HPDE6-E6E7 (cell line): Measurements from ENCODE around the gene GPLD1.
A peak's percentile ranks its signal among the peaks of the same experiment; 100 is the strongest.
"Not testable (repeated sequence)": the region's sequence is repeated elsewhere in the genome, so short reads cannot be mapped to it uniquely, and the experiment has no call there.

Experiments used
- DNase-seq: peaks from one replicate; pipeline ENCODE4 v3.0.0; 2011; ENCODE audit warnings: missing footprints; ENCODE audit errors: extremely low spot score

GPLD1 gene

GRCh38 chr6:24454452-24454851 lies 34.9 kb downstream of the GPLD1 start:
- DNase-seq: no peak

- no peak for DNase-seq
Measured at GRCh38 chr6:24453921-24454320, 35.5 kb downstream of the GPLD1 start.

- DNase-seq: no peak
Measured at GRCh38 chr6:24451581-24452388, 37.6 kb downstream of the GPLD1 start.

GRCh38 chr6:24448828-24449525 lies 40.4 kb downstream of the GPLD1 start:
- DNase-seq: peak; percentile 29

- DNase-seq: no peak
Measured at GRCh38 chr6:24448396-24448795, 41.0 kb downstream of the GPLD1 start.

GRCh38 chr6:24446670-24447069 lies 42.7 kb downstream of the GPLD1 start:
- DNase-seq: no peak

- DNase-seq: no peak
Measured at GRCh38 chr6:24445704-24446103, 43.7 kb downstream of the GPLD1 start.

- DNase-seq: no peak
Measured at GRCh38 chr6:24444588-24444987, 44.8 kb downstream of the GPLD1 start.

- DNase-seq: no peak
Measured at GRCh38 chr6:24441599-24441904, 47.8 kb downstream of the GPLD1 start.

GRCh38 chr6:24440897-24441598 lies 48.3 kb downstream of the GPLD1 start:
- DNase-seq: no peak

GRCh38 chr6:24439858-24440539 lies 49.4 kb downstream of the GPLD1 start:
- no peak for DNase-seq

GRCh38 chr6:24436979-24437378 lies 52.4 kb downstream of the GPLD1 start:
- no peak for DNase-seq

GRCh38 chr6:24432611-24433010 lies 56.8 kb downstream of the GPLD1 start:
- DNase-seq: no peak

- no peak for DNase-seq
Measured at GRCh38 chr6:24431045-24431451, 58.3 kb downstream of the GPLD1 start.

GRCh38 chr6:24430086-24430485 lies 59.3 kb downstream of the GPLD1 start:
- DNase-seq: no peak

GRCh38 chr6:24429146-24429545 lies 60.2 kb downstream of the GPLD1 start:
- no peak for DNase-seq

GRCh38 chr6:24428615-24429014 lies 60.8 kb downstream of the GPLD1 start:
- peak; percentile 57 for DNase-seq

- DNase-seq: no peak
Measured at GRCh38 chr6:24426729-24427446, 62.5 kb downstream of the GPLD1 start.

GRCh38 chr6:24425091-24425490 lies 64.3 kb downstream of the GPLD1 start:
- DNase-seq: no peak

- no peak for DNase-seq
Measured at GRCh38 chr6:24419526-24419925, 69.9 kb downstream of the GPLD1 start.

- DNase-seq: no peak
Measured at GRCh38 chr6:24415753-24416152, 73.6 kb downstream of the GPLD1 start.

GRCh38 chr6:24414531-24414930 lies 74.8 kb downstream of the GPLD1 start:
- not testable (repeated sequence) for DNase-seq
